Activated T-cell treated with anti-CD3 and anti-CD28 coated beads for 4 hours (primary cell): ENCODE results near the gene PKD2L1.
A peak's percentile ranks its signal among the peaks of the same experiment; 100 is the strongest.
"Not testable (repeated sequence)": the region's sequence is repeated elsewhere in the genome, so short reads cannot be mapped to it uniquely, and the experiment has no call there.

Source experiments
- DNase-seq: peaks from one replicate; pipeline ENCODE4 v3.0.0-alpha.2; 2020

PKD2L1 gene

DNA sequence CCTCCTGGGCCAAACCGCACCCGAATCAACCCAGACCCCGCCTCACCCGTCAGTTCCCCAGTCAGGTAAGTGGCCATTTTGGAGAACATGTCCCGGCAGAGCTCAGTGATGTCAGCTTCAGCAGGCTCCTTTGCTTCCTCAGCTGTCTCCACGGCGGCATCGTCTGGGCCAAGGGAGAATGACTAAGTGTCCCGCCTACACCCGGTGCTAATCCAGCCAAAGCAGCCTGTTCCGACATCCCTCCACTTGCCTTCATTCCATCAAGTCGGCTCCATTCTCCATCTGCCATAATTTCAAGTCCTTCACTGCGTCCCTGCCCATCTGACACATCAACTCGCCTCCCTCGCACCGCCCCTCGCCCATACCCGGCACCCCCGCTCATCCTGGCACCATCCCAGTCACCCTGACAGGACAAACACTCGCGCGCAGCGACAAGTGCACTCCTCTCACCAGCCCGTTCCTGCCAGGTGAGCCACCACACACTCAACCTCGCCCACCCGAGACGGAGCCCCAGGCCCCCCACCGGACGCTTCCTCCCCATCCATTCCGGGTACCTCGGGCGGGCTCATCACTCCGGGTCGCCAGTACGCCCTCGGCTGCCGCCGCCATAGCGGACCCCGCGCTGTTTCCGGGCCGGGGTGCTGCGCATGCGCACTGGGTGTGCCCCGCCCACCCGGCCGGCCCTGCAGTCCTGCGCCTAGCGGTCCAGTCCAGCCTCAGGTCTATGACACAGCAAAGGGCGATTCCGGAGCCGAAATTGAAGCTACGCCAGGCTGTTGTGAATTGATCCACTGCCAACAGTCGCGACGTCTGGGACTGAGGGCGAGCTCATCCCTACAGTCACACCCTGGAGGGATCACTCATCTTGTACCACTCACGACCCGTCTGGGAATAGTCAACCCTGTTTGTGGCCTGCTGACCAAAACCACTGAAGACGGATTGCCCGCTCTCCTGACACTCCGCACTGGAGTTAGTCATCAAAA lies 43.7 kb downstream of the PKD2L1 start, which contains the start of gene BLOC1S2:
Gene BLOC1S2, minus strand, starts transcription at position 630 of the 983 bp plus-strand sequence. Its CDS starts 21 bp downstream, at position 609.
- peak; percentile 74 for DNase-seq

GRCh38 chr10:100285326-100285725 lies 44.7 kb downstream of the PKD2L1 start:
- not testable (repeated sequence) for DNase-seq

DNA sequence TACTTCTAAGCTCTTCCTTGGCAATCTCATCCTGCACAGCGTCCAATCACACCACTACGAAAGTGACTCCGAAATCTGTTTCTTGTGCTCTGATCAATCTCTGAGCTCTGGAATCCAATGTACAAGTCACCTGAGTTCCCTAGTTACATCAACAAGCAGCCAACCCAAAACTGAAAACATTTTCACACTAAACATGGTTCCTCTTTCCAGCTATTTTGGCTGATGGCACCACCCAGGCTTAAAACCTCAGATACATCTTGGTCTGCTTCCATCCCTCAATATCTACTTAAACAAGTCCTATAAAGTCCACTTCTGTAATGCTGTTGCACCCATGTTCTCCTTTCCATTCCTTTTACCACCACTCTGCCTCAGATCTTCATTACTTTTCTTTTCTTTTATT lies 47.1 kb downstream of the PKD2L1 start:
- no peak for DNase-seq

GRCh38 chr10:100276971-100277370 lies 53.1 kb downstream of the PKD2L1 start:
- not testable (repeated sequence) for DNase-seq

DNA sequence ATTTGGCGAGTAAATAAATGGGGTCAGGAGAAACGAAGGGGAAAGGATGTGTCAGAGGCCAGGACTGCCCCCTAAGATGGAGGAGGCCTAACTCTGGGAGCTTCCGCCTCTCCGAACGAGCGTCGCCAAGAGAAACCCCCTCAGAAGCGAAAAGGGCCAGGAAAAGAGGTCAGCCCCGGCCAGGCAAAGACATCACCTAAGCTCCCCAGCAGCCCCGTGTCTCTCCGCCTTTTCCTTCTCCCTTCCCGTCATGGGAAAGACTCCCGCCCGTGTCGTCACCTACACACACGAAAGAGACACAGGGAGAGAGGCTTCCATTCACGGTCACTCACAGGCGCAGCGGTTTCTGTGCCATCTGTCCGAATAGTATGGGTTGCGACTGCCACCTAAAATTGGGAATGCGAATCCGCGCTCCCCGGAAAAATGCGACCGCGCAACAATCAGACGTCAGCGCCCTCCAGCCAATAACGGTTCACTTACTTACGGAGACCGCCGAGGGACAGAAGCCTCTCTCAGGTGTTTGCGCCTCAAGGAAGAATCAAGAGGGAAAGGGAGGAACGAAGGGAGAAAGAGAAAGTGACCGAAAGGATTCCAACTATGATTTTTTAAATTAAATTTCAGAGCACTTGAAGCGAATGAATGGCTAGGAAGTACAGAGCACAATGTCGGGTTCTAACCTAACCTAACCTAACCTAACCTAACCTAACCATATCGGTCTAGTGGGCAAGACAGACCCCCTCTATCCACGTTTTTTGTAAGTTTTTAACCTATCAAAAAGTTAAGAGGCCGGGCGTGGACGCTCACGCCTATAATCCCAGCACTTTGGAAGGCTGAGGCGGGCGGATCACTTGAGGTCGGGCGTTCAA lies 62.6 kb downstream of the PKD2L1 start, which contains the start of gene CWF19L1:
Gene CWF19L1, minus strand, starts transcription at position 400 of the 866 bp plus-strand sequence. Its CDS starts 45 bp downstream, at position 355.
- DNase-seq, result peak; percentile 63

- DNase-seq, result no peak
Observed at GRCh38 chr10:100265821-100266485, 64.1 kb downstream of the PKD2L1 start.

DNA sequence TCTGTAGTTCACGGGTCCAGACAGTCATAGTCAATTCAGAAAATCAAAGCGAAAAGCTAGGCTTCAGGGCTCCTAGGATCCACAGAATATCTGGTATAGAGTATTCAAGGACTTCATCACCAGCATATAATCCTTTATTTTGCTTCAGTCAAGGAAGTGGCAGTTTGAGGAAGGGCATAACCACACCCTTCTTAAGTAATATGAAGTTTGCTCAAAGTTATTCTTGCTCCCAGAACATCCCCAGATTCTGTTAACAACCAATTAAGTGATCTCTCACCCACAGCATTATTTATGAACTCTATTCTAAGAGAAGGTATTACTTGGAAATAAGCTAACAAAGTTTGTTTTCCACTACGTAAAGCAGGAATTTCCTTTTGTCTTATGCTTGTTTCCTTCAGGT lies 75.8 kb downstream of the PKD2L1 start:
- DNase-seq, result no peak

DNA sequence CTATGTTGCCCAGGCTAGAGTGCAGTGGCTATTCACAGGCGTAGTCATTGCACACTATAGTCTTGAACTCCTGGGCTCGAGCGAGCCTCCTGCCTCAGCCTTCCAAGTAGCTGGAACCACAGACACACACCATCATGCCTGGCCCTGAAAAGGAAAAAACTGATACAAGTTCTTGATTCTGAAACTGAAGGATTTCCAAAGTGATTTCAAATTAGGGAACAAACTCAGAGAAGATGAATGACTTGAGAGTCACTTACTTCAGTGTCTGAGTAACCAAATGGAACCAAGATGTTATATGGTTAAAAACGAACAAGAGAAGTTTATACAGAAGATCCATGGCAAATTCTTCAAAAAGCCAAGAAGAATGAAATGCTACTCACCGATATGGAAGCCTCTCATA lies 77.0 kb downstream of the PKD2L1 start:
- no peak for DNase-seq

- DNase-seq, result no peak
Observed at GRCh38 chr10:100248820-100249219, 81.2 kb downstream of the PKD2L1 start.

DNA sequence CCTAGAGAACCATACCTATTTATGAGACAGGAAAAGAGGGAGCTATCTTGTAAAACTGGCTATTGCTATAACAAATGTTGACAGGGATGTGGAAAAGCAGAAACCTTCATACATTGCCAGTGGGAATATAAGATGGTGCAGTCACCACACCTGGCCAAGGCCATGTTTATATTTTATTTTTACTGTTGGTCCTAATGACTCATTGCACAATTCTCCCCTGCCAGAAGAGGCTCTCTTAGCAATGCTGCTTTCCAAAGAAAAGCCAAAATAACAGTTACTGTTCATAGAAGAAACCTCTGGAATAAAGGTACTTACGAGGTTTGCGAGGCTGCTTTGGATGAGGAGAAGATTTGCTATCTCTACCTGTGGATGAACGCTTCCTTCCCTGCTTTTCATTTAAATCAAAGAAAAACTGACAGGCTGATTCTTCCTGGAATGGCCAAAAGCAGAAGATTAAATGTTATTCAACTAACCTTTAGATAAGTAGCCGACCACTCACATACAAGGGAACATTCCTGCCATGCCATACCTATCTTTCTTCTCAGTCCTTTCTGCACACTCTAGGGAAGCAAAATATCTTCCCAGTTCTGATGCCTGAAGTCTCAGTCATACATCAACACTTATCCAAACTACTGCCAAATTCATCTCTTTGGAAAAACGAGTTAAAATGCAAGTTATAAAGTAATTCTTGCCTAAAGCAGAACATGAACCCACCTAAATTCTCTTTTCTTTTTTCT lies 84.4 kb downstream of the PKD2L1 start:
- no peak for DNase-seq

DNA sequence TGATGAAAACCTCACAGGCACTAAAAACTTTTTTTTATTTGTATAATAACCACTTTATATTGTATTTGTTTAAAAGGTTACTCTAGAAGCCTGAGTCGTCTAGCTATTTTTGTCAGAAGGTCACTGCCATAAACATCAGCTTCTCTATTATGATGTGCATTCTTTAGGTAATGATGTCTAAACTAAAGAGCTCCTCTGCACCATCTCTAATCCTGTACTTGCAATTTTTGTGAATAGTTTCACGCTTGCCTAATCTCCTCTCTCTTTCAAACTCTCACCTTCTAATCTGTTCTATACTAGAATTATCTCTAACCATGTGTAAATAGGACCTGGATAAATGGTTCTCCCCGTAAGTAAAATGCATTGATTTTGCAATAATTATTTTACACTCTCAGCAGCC lies 90.2 kb downstream of the PKD2L1 start:
- no peak for DNase-seq

DNA sequence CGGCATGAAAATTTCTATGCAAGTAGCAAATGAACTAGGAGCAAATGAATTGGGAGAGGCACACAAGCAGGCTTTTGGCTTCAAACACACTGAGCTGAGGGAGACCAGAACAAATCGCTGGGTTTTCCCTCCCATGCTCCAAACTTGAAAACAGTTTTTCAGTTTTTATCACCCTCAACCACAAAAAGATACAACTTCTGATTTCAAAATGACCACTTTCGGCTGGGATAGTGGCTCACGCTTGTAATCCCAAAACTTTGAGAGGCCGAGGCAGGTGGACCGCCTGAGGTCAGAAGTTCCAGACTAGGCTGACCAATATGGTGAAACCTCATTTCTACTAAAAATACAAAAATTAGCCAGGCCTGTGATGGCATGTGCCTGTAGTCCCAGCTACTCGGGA lies 91.6 kb downstream of the PKD2L1 start:
- no peak for DNase-seq
